Medulla oblongata (tissue), 1 donor: ENCODE data around the gene LEF1.

Experiments used
- DNase-seq: peaks from one replicate; pipeline ENCODE4 v3.0.0-alpha.2; 2015; ENCODE audit errors: extremely low spot score

The LEF1 gene

DNA sequence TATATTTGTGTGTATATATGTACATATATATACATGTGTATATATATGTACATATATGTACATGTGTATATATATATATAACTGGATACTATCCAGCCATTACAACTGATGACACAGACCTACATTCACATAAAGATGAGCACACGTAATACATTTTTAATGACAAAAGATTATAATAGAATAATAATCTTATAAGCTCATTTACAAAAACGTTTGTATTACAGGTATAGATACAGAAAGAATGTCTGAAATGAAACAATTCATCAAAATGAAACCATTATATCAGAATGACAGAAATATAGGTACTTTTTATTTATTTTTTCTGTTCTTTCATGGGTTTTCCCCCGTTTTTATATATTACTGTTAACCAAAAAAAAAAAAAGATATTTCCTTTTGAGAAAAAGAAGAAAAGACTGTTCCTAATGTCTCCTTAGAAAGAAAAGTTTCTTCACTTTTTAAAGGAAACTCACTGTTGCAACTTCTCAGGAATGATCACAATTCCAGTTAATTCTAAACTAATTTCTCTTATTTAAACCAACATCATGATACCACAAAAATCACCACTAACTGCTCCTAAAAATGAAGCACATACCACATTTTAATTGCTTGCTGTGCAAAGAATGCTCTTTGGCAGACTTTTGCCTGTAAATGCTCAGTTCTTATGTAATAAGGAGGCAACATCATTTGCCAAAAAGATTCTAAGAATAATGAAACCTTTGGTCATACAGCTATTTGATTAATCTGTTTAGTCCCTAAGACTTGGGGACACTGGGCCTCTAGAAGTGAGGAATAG is 18.9 kb downstream of the LEF1 start:
- DNase-seq = no peak

DNA sequence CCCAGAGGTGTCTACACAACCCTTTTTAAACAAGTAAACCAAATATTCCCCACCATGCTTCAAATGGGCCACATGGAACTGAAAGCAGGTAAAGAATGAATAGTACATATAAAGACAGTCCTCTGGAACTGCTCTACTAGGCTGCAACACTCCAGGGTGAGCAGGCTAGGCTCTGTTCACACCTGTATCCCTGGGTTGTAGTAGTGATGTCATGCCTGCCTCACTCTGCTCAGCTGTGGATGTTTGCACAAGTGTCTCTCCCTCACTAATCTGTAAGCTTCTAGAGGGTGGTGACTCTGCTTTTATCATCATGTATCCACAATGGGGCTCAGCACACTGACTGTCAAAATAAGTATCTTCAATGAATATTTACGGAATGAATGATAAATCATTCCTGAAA is 20.4 kb downstream of the LEF1 start:
- DNase-seq = no peak

DNA sequence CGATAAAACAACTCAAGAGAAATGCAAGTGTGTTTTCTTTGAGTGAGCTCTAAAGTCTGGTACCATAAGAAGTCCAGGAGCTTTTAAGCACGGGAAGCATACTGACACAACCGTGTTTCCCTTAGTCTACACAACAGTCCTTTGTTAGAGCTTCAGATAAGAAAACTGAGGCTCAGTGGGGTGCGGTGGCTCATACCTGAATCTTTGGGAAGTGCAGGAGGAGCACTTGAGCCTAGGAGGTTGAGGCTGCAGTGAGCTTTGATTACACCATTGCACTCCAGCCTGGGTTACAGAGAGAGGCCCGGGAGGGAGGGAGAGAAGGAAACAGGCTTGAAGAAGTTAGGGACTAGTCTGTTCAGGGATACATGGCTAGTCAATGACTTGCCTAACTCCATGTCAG is 21.9 kb downstream of the LEF1 start:
- no peak for DNase-seq

DNA sequence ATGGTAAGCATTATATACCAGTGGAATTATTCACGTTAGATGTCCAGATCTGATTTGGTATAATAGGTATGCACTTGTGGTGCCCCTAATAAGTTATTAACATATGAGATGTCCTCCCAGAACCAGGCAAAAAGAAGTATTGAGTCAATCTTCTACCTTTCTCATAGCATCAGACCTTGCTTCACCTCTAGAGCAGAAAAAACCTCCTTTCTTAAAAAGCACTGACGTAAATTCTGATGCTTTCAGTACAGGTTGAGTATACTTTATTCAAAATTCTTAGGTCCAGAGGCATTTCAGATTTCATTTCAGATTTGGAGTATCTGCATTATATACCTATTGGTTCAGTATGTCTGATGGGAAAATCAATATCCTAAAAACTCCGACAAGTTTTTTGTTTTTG is 22.4 kb downstream of the LEF1 start:
- no peak for DNase-seq

DNA sequence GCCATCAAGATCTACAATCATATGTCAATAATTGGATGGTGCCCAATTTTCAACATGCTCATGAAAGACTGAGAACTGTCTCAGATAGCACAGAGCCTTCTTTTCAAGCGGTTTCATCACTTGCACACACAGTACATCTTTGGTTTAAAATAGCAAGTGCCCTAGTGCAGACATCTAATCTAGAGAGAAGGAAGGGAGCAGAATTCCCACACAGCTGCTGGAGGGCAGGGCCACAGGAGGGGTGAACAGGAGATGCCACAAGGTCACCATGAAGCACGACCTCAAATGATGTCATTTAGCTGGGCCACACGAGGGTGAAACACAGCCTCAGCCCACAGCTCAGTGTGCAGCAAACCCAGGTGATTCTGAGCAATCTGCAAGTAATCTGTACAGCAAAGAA is 24.3 kb downstream of the LEF1 start:
- DNase-seq = no peak

DNA sequence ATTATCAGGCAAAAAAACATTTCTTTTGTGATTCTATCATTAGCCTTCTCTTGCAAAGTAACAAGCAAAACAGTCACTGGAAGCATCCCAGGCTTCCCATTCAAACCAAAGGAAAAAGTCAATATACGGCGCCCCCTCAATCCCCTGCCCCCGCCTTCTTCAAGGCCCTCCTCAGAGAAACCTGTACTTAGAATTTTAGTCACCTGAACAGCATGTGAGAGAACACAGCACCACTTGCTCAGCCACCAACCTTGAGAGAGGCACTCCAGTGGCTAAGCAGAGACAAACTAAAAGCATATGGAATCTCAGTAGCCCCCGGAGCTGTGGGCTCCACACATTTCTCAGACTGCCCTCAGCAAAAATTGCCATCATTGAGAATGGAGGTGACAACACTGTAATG is 25.2 kb downstream of the LEF1 start:
- DNase-seq = no peak

DNA sequence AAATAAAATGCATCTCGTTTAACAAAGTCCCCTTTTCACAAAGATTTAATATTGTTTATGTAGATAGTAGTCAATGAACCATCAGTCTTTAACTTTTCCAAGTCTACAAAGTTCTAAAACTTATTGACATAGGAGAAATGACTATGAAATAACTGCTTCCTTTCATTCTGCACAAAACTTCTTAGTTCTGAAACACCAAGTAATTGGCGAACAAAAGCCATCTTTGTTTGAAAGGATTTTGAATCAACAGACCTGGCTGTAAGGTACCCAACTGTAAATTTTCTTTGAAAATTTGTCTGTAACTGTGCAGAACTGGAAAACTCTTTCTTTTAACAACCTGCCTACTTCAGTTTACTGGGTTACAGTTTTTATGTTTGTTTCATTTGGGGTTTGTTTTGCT is 25.9 kb downstream of the LEF1 start:
- DNase-seq = no peak

DNA sequence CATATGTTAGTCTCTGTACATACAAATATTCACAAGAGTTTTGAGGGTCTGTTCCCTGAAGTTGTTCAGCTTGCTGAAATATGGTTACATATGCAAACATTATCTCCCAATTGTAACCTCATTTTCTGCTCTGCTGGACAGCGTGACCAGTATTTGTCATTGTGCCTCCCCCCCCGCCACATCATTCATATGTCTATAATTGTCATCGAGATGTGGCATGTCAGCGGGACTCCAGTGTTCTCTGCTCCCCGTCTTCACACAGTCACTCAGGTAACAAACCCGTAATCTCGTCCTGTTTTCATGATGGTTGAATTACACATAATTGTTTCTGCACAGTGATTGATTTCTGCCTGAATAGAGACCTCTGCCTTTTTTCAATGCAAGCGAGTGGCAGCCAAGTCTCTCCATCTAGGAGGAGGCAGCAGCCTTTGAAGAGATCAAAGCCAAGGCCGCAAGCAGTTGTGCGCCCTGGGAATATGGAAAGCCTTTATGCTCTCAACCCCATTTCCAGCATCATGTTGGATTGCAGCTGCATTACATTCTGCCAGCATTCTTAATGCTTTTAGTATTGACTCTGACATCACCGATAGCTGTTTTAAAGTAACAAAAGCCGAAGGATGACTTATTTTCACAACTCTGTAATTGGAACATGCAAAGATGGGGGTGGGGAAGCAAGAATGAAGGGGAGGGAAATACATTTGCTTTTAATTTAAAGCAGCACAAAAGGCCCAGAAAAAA is 27.4 kb downstream of the LEF1 start:
- DNase-seq = no peak

DNA sequence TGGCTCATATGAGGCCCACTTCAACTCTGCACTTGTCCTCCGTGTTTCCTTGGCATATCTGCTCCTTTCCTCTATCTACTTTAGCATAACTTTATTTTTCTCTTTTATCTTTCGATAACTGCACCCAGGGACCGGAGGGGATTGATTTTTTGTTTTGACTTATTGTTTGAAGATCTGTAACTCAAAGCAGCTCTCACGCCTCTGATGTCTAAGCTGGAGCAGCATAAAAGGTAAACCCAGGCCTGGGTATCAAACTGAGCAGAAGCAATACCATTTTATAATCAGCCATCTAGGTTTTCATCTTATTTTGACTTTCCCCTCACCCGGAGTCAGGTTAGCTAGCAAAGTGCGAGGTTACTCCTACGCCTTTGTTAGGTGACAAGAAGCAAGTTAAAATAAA is 28.4 kb downstream of the LEF1 start:
- no peak for DNase-seq

DNA sequence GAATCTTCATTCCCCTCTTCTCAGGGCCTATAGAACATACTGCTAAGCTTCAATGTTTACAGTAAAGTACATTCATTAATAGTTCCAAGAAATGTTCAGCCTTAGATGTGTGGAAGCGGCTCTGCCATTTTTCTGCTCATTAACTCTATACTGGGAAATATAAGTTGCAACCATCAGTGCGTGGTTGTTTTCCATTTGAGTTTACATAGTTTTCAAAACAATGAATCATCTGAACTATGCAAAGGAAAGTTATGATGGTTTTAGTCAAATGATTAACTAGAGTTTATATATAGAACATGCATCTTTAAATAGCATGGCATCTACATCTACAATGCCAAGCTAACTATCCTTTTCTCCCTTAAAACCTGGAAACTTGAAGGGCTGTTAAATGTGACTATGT is 29.6 kb downstream of the LEF1 start:
- no peak for DNase-seq

DNA sequence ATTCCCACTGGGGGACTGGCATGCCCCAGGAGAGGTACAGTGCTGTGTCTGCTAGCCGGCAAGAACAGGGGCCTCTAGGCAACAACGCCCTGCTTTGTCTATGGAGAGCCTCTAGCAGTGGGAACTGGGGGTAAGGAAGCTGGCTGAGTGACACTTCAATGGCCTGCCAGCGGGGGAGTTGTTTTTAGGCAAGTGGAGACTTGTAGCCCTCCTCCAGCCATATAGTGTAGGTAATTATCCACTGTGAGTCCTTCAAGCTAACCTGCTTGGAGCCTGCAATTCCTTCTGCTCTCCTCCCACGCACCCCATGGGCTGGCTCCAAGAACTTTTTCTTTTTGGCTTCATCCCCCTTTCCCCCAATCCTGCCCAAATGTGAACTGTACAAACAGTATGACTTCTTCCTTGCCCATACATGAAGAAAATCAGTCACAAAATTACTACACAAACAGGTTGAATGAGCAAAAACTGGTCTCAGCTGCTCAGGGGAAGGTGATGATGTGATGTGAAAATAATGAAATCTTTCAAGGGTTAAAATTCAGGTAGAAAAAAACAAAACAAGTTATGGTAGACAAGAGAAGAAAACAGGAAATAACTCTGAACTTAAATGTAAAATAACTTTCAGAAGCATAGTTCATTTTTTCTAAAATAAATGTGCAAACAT is 33.1 kb downstream of the LEF1 start:
- DNase-seq = no peak

DNA sequence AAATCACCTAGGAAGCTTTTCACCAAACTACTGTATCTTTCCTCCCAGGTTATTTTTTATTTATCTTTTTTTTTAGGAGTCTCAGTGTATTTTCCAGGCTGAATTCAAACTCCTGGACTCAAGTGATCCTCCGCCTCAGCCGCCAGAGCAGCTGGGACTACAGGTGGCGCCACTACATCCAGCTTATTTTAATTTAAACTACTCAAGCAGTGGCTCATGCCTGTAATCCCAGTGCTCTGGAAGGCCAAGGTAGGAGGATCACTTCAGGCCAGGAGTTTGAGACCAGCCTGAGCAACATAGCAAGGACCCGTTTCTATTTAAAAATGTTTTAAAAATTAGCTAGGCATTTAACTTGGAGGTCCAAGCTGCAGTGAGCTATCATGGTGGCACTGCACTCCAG is 37.8 kb downstream of the LEF1 start:
- DNase-seq = no peak

DNA sequence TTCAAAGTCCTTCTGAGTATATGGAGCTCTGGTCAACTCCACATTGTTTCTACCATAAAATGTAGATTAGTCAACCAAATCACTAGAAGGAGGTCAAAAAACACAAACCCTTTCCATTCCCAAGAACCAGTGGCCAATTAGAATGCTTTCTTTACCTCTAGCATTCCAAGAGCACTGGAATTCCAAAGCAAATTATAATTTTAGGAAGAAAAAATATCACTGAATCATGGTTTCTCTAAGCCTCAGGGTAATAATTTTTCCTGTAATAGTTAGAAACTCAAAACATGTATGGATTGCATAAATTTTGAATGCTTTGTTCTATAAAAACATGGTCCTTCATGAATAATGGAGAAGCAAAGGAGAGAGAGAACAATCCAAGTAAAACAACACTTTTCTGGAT is 39.5 kb downstream of the LEF1 start:
- no peak for DNase-seq

DNA sequence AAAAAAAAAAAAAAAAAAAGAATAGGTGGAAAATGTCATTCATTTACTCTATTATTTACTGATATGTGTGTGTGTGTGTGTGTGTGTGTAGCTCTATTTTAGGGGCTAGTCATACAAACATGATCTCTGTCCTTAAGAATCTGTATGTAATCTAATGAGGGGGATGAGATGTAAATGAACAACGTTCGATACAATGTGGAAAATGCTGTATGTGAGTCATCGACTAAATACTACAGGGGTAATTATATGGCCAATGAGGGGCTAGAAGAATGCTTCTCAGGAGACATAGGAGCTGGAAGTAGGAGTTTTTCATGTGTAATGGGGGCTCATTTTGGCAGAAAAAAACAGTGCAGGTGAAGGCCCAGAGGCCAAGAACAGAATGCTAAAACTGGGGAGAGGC is 41.9 kb downstream of the LEF1 start:
- DNase-seq = no peak

DNA sequence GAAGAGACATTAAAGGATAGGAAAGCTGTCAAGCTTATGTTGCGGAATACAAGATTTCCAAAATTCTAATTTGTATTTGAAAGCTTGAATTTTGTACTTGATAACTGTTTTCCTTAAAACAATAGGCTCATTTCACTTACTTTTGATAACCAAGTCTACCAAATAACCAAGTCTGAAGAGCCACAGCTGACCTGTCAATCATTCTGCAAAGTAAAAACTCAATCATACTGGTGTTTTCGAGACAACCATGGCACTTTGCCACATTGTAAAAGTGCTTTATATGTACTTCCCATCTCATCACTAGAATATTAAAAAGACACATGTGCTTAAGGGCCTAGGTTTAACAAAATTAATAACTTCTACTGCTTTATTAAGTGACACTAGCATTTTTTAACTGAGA is 47.9 kb downstream of the LEF1 start:
- no peak for DNase-seq

DNA sequence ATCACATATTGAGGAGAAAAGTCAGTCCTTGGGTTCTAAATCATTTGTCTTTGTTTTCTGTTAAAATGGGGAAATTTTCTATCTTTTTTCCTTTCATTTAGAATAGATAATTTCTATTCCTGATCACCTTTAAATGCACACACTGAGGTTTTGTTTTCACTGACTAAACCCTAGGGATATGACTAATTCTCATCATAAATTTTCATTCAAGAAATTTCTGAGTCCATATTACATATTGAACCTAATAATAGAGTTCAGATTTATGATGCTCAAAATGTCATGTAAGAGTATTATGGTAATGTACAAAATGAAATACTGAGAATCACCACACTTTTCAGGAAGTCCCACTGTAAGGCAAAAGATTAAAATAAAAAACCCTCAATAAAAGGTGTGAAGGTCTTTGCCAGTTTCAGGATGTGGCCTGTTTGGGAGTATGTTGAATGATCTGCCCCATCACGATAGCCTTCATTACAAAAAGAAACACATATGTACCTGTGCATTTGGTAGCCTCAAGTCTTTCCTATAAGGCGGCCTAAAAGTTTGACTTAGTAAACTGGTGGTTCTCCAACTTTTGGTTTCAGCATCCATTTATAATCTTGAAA is 49.4 kb downstream of the LEF1 start:
- no peak for DNase-seq

DNA sequence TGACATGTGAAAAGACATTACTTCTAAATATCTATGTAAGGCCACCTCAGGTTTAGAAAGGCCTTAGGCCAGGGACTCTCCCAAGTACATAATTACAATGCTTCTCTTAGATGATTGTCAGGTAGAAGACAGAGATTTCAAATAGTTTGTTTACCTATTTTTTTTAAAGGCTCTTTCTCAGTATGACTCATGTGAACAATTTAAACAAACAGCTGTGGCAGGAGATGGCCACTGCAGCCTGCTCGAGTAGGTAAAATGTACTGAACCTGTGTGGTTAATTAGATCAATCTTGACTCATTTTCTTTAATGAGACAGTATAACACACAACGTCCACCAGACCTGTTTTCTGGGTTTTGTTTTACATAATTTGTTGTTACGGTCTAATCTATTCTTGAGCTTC is 50.2 kb downstream of the LEF1 start:
- DNase-seq = no peak

DNA sequence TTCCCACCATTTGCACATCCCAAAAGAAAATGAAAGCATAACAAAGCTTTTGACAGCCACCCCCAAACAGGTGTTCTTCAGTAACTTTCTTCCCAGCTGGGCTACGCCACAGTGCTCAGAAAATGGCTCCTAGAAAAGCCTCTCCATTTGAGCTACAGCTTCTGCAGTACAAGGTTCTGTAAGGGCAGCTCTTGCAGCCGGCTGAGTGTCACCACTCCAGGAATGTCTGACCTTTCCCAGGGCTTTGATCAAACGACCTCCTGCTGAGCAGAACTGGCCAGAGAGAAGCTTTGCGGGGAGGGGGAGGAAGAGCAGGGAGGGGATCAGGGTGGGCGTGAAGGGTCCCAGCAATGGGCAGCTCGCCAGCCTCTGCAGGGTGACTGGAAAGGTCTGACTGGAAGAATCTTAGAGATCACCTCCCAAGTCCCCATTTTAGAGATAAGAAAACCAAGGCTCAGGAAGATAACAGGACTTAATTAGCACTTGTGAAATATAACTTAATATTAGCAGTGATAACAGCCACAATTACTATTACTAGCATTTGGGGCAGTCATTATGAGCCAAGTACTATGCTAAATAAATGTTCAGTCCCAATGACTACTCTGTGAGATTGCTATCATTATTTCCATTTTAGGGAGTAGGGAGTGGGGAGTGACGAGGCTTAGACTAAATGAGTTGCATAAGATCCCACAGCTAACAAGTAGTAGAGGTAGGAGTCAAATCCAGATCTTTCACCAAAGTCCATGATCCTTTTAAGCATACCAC is 51.1 kb downstream of the LEF1 start:
- DNase-seq = no peak

DNA sequence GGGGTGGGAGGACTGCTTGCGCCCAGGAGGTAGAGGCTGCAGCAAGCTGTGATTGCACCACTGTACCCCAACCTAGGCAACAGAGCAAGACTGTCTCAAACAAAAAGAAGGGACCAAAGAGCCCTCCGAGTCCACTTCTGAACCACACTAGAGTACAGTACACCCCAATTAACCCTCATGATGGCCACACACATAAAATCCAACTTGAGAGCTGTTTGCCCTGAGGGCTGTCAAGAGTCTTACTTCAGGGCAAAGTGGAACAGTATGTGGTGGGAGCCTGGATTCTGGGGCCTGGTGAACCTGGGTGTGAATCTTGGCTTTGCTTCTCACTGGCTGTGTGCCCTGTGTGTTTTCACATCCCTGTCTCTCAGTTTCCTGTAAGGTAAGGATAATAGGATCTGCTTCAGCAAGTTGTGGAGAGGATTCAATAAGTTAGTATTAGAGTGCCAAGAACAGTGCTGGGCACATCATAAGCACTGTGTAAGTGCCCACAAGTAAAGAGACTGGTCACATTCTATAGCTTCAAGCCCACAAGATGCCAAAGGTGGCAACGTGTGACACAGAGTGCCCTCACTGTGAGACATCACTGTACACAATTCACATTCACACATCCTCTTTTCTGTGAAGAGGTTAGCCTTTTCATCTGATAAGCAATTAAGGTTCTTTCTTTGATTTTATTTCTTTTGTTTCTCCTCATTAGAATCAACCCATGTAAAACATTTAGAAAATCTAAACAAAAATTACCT is 52.1 kb downstream of the LEF1 start:
- no peak for DNase-seq

DNA sequence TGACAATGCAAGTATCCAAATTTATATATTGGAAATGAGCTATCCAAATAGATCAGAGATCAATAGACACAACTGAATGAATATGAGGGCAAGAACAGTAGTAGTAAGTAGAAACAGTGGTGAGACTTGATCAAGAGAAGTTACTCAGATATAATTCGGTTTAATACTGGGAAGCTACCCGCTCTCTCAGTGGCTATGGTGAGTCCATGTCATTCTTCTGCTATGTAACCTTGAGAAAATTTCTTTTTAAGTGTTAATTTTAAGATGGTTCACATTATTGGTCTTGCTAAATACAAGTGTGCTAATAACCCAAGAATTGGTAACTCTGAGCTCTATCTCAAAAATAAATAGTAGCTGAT is 53.6 kb downstream of the LEF1 start:
- no peak for DNase-seq

DNA sequence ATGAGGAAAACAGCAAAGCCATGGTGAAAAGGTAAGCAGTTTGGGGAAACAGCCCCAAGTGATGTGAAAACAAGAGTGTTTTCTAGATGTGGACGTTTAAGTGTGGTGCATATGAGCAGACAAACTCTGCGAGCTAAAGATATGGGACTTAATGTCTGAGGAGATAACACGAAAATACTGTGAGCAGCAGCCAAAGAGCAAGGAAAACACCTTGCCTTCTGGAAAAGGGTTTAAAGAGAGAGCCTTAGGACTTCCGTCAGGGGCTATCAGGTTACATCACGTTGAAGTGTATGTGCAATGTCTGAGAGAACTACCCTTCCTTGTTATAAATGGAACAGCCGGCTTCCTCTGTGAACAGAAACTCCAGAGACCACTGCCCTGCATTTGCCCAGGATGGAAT is 54.2 kb downstream of the LEF1 start:
- DNase-seq = no peak
